ENCODE results near the gene PGC.

DNA sequence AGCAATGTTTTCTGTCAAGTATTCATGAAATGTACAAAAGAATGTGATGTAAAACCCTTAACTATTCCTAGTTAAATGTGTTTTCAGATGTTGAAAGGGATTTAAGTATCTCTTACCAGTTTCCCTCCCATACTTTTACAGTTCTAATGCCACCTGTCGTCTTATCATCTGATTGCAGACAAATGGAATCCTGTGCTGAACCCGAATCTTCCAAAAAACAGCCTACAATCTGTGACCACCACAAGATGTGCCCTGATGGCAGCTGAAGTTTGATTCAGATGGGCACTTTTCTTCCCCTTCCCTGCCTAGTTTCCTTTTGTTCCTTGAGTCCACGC, 42.2 kb upstream of the PGC start:
- TF ChIP-seq SIN3A (IDR thresholded peaks at IDR 0.05; ENCODE audit: borderline replicate concordance, low read depth, low read length) (no peak), CTCF (IDR thresholded peaks at IDR 0.05) (no peak)
